ENCODE measurements around the gene CLIC5.

CLIC5 gene

DNA sequence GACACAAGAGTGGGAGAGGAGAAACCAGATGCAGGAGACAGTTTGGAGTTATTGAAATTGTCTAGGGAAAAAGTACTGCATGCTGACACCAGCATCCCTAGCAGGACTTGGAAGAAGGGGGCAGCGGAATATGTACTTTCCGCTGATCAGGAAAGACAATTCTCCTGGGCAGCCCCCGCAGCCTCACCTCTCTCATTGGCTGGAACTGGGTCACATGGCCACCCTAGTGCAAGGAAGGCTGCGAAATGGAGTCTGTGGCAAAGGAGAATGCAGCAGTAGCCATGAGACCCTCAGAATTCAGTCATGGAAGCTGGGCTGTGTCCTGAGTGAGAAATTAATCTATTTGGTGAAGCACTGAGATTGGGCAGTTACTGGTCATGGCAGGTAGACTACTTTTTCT lies 131.3 kb downstream of the CLIC5 start:
- H3K4me1 ChIP-seq (ENCODE audit: insufficient read depth, low read length) = no peaks in the 10 kb centered on the region
- no peaks in the 10 kb centered on the region for H3K36me3 ChIP-seq (ENCODE audit: insufficient read depth, low read length)
- H3K27ac ChIP-seq (ENCODE audit: low read depth, low read length) = no peak overlapping the region
- WGBS = 84% methylated on average over 4 of the region's 4 CpGs
- H3K9me3 ChIP-seq (ENCODE audit: insufficient read depth, low read depth, low read length) = no peaks in the 10 kb centered on the region
- no peaks in the 10 kb centered on the region for H3K27me3 ChIP-seq (ENCODE audit: insufficient read depth, low read length)
- no peak overlapping the region for H3K9ac ChIP-seq (ENCODE audit: low read depth, low read length)
- no peak overlapping the region for H3K4me3 ChIP-seq (ENCODE audit: low read length)

DNA sequence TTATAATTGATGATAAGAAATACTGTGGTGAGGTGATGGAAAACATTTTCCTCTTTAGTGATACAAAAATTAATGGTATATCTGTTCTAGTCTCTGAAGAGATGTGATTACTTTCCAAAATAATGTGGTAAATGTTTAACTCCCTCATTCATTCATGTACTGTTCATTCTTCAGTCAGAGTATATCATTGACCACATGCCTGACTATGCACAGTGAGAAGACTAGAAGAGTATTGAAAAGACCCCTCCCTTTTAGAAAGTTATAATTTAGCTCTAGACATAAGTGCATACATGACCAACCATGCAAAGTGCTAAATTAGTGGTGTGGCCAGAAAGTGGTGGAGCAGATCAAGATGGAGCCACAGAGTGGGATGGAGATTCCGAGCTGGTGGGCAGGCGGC lies 133.0 kb downstream of the CLIC5 start:
- Histone ChIP-seq H3K4me3 (ENCODE audit: low read length) (no peak overlapping the region), H3K9ac (ENCODE audit: low read depth, low read length) (no peak overlapping the region), H3K4me1 (ENCODE audit: insufficient read depth, low read length) (no peaks in the 10 kb centered on the region), H3K27ac (ENCODE audit: low read depth, low read length) (no peak overlapping the region), H3K27me3 (ENCODE audit: insufficient read depth, low read length) (no peaks in the 10 kb centered on the region), H3K9me3 (ENCODE audit: insufficient read depth, low read depth, low read length) (no peaks in the 10 kb centered on the region), H3K36me3 (ENCODE audit: insufficient read depth, low read length) (no peaks in the 10 kb centered on the region)
- 100% methylated on average over 2 of the region's 2 CpGs for WGBS

DNA sequence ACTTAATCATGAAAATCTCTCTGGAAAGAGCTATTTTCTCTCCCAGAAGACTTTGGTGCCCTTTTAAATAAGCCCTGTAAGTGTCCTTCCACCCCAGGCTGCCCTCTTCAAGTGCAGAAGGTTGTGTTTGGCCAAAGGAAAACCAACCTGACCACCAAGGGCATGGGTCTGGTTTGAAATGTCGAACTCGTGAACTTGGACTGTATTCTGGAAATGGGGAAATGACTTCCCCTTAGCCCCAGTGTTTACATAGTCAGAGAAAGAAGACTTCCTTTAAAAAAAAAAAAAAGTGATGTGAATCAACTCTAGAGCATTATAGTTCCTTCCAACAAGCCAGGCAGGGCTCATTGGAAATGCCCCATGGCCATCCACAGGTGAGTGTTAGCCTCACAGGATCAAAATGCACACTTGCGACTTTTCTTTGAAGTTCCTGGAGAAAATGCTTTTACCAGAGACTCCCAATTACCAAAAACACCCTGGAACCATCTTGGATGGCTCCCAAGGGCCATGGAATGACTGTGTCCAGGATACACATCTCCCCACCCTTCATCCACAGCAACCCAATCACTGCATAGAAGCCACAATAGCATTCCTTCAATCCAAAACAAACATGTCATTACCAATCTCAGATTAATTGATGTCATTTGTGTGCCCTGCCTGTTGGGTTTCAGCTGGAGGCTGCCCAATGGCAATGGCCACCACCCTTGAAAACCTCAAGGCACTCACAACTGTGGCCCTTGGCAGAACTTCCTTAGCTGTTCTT lies 133.8 kb downstream of the CLIC5 start:
- Histone ChIP-seq H3K4me1 (ENCODE audit: insufficient read depth, low read length) (no peaks in the 10 kb centered on the region), H3K27me3 (ENCODE audit: insufficient read depth, low read length) (no peaks in the 10 kb centered on the region), H3K4me3 (ENCODE audit: low read length) (no peak overlapping the region), H3K9me3 (ENCODE audit: insufficient read depth, low read depth, low read length) (no peaks in the 10 kb centered on the region), H3K9ac (ENCODE audit: low read depth, low read length) (no peak overlapping the region), H3K36me3 (ENCODE audit: insufficient read depth, low read length) (no peaks in the 10 kb centered on the region), H3K27ac (ENCODE audit: low read depth, low read length) (no peak overlapping the region)
- WGBS = 98% methylated on average over 1 of the region's 3 CpGs

DNA sequence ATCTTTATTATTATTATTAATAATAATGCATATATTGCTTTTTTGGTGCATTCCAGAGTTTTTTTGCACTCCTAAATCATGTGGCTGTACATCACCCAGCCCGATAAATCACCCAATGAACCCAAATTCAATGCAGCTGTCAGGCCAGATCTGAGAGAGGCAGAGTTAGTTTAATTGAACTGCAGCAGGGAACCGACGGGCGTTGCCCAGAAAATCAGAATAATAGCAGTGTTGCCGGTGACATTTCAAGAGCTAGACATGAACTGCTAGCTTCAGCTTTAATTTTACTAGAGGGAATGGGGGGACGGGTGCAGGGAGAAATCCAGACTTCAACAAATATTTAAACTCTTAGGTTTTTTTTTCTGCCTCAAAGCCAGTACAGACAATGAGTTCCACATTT lies 135.0 kb downstream of the CLIC5 start:
- Histone ChIP-seq H3K4me3 (ENCODE audit: low read length) (no peak overlapping the region), H3K9me3 (ENCODE audit: insufficient read depth, low read depth, low read length) (no peaks in the 10 kb centered on the region), H3K36me3 (ENCODE audit: insufficient read depth, low read length) (no peaks in the 10 kb centered on the region), H3K27ac (ENCODE audit: low read depth, low read length) (no peak overlapping the region), H3K27me3 (ENCODE audit: insufficient read depth, low read length) (no peaks in the 10 kb centered on the region), H3K9ac (ENCODE audit: low read depth, low read length) (no peak overlapping the region), H3K4me1 (ENCODE audit: insufficient read depth, low read length) (no peaks in the 10 kb centered on the region)
- WGBS = 92% methylated on average over 6 of the region's 6 CpGs

DNA sequence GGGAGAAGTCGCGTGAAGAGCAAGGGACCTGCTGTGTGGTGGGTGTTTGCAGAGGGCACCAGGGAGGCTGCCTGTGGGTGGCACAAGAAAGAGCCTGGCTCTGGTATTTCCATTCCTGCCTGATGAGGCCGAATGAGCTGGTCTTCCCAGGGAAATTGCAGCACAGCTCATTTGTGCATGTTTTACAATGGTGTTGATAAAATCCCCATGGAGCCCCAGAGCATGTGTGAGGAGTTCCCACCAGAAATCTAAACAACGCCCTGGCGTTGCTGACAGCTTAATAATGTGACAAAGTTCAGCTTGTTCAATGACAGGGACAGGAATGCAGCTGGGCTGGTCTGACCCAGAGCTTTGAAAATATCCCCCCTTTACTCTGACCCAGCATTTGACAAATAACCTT lies 135.5 kb downstream of the CLIC5 start:
- Histone ChIP-seq H3K27ac (ENCODE audit: low read depth, low read length) (no peak overlapping the region), H3K4me1 (ENCODE audit: insufficient read depth, low read length) (no peaks in the 10 kb centered on the region), H3K9ac (ENCODE audit: low read depth, low read length) (no peak overlapping the region), H3K4me3 (ENCODE audit: low read length) (no peak overlapping the region), H3K27me3 (ENCODE audit: insufficient read depth, low read length) (no peaks in the 10 kb centered on the region), H3K9me3 (ENCODE audit: insufficient read depth, low read depth, low read length) (no peaks in the 10 kb centered on the region), H3K36me3 (ENCODE audit: insufficient read depth, low read length) (no peaks in the 10 kb centered on the region)
- WGBS = 81% methylated on average over 5 of the region's 5 CpGs

DNA sequence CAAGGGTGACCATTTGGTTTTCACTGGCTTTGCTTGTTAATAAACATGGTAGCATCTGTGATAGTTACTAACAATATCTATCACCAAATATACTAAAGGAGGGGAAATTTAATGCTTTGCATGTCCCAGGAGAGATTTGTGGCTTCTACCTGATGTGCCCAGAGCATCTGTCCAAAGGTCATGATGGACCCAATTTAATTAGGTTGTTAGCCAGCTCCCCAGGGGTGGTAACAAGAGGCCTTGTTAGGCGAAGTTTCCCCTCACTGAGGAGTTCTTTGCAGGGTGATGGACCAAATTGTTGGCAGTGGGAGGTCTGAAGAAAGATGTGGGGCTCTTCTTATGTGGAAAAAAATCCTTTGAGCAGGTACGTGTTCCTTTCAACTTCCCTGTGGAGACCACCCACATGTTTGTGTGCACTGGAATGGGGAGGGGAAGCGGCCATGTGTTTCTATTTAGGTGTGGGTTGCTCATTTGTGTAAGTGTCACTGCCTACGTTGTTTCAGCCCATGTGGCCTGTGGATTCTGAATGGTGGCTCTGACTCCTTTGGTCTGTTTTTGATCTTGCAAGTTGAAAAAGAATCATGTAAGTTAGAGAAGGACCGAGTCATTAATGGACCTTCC lies 137.6 kb downstream of the CLIC5 start:
- Histone ChIP-seq H3K36me3 (ENCODE audit: insufficient read depth, low read length) (no peaks in the 10 kb centered on the region), H3K27ac (ENCODE audit: low read depth, low read length) (no peak overlapping the region), H3K4me1 (ENCODE audit: insufficient read depth, low read length) (no peaks in the 10 kb centered on the region), H3K27me3 (ENCODE audit: insufficient read depth, low read length) (no peaks in the 10 kb centered on the region), H3K9me3 (ENCODE audit: insufficient read depth, low read depth, low read length) (no peaks in the 10 kb centered on the region), H3K4me3 (ENCODE audit: low read length) (no peak overlapping the region), H3K9ac (ENCODE audit: low read depth, low read length) (no peak overlapping the region)
- 91% methylated on average over 5 of the region's 5 CpGs for whole genome bisulfite sequencing

DNA sequence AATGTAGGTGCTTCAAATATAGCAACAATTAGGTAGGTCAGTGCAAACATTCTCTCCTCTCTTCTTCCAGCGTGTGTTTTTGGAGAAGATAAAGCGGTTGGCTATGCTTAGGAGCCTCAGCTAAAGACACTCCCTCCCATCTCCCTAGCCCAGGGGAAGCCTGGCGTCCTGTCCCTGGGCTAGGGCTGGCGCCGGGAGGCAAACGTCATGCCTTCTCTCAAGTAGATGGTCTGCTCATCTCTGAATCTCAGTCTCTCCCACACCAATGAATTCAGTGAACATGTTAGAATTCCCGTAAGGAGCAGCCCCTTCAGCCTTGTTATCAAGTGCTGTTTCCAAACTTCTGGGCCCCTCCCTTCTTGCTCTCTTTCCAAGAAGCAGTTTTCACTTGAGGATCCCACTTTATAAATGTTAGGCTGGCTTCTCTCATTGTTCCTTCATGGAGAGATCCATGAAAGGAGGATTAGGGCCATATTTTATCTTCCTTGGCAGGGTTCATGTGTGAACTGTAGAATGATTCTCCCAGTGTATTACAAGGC lies 142.8 kb downstream of the CLIC5 start:
- Histone ChIP-seq H3K4me3 (ENCODE audit: low read length) (no peak overlapping the region), H3K36me3 (ENCODE audit: insufficient read depth, low read length) (no peaks in the 10 kb centered on the region), H3K27ac (ENCODE audit: low read depth, low read length) (no peak overlapping the region), H3K9ac (ENCODE audit: low read depth, low read length) (no peak overlapping the region), H3K4me1 (ENCODE audit: insufficient read depth, low read length) (no peaks in the 10 kb centered on the region), H3K9me3 (ENCODE audit: insufficient read depth, low read depth, low read length) (no peaks in the 10 kb centered on the region), H3K27me3 (ENCODE audit: insufficient read depth, low read length) (no peaks in the 10 kb centered on the region)
- WGBS = 94% methylated on average over 7 of the region's 7 CpGs

DNA sequence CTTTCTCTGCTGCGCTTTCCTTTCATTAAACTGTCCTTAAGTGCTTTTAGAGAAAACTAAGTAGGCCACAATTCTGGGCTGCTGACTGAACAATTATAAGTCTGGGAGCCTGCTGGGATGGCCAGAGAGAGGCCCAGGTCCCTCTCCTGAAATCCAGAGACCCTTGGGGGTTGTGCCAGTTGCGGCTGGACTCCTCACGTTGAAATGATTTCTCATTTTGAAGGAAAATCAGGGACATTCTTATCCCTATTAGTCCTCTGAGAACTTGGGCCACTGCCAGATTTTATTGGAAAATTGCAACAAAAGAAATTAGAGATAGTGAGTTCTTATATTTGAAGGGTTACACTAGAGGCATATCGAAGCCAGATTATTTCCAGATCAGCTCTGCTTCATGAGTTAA lies 145.1 kb downstream of the CLIC5 start:
- Histone ChIP-seq H3K27me3 (ENCODE audit: insufficient read depth, low read length) (no peaks in the 10 kb centered on the region), H3K4me3 (ENCODE audit: low read length) (no peak overlapping the region), H3K9ac (ENCODE audit: low read depth, low read length) (no peak overlapping the region), H3K9me3 (ENCODE audit: insufficient read depth, low read depth, low read length) (no peaks in the 10 kb centered on the region), H3K36me3 (ENCODE audit: insufficient read depth, low read length) (no peaks in the 10 kb centered on the region), H3K4me1 (ENCODE audit: insufficient read depth, low read length) (no peaks in the 10 kb centered on the region), H3K27ac (ENCODE audit: low read depth, low read length) (no peak overlapping the region)
- 92% methylated on average over 4 of the region's 4 CpGs for WGBS

DNA sequence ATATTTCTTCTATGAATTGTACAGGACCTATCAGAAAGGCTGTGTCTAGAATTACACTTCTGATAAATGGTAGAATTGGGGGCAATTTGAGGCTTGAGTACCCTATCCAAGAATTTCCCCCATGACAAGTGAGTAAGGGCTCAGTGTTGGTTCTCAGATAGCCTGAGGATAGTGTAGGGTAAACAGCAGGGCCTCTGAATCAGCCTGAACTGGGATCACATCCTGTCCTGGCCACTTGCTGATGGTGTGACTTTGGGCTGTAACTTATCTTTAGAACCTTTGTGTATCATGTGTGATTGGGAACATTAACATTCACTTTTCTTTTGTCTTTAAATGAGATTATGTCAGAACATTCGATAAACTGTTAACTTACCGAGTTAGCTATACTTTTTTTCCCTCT lies 151.0 kb downstream of the CLIC5 start:
- WGBS = 97% methylated on average over 2 of the region's 2 CpGs
- no peak overlapping the region for H3K9ac ChIP-seq (ENCODE audit: low read depth, low read length)
- H3K36me3 ChIP-seq (ENCODE audit: insufficient read depth, low read length) = no peaks in the 10 kb centered on the region
- no peaks in the 10 kb centered on the region for H3K9me3 ChIP-seq (ENCODE audit: insufficient read depth, low read depth, low read length)
- no peak overlapping the region for H3K4me3 ChIP-seq (ENCODE audit: low read length)
- H3K27me3 ChIP-seq (ENCODE audit: insufficient read depth, low read length) = no peaks in the 10 kb centered on the region
- no peaks in the 10 kb centered on the region for H3K4me1 ChIP-seq (ENCODE audit: insufficient read depth, low read length)
- H3K27ac ChIP-seq (ENCODE audit: low read depth, low read length) = no peak overlapping the region

DNA sequence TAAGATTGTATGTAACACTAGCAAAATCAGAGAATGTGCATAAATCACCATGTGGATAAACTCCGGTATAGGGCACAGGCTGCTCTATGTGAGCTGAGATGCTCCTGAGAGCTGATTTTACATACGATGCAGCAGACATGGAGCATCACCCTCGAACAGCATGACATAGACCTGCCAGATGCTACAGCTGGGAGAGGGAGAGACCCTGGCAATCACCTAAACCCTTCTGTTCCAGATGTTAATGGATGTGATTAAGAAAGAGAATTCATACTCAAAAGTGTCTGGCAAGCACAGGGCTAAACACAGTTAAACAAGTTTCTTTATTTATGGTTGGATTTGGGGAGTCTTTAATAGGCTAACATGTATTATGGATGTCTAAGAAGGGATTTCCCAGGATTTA lies 157.0 kb downstream of the CLIC5 start:
- no peak overlapping the region for H3K9ac ChIP-seq (ENCODE audit: low read depth, low read length)
- H3K4me1 ChIP-seq (ENCODE audit: insufficient read depth, low read length) = peaks cover 3% of the 10 kb centered on the region; the same call in 1 of the 2 replicates
- no peaks in the 10 kb centered on the region for H3K36me3 ChIP-seq (ENCODE audit: insufficient read depth, low read length)
- 94% methylated on average over 3 of the region's 3 CpGs for WGBS
- no peak overlapping the region for H3K27ac ChIP-seq (ENCODE audit: low read depth, low read length)
- H3K9me3 ChIP-seq (ENCODE audit: insufficient read depth, low read depth, low read length) = no peaks in the 10 kb centered on the region
- H3K4me3 ChIP-seq (ENCODE audit: low read length) = no peak overlapping the region
- no peaks in the 10 kb centered on the region for H3K27me3 ChIP-seq (ENCODE audit: insufficient read depth, low read length)

DNA sequence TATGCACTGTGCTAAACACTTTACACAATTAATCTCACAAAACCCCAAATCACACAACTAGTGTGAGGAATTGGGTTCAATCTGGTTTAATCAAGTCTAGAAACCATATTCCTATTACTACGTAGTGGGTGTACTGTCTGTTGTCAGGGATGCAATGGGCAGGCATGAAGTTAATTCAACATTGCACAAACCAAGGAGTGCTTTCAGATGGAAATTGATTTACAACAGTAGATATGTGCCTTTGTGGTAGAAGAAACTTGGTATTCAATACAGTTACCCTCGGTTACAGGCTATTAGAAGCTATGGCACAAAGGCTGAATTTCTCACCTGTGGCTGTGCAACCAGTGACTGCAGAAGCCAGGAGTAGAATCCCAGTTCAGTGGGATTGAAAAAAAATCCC lies 157.8 kb downstream of the CLIC5 start:
- Histone ChIP-seq H3K27ac (ENCODE audit: low read depth, low read length) (no peak overlapping the region), H3K4me3 (ENCODE audit: low read length) (no peak overlapping the region), H3K27me3 (ENCODE audit: insufficient read depth, low read length) (no peaks in the 10 kb centered on the region), H3K9me3 (ENCODE audit: insufficient read depth, low read depth, low read length) (no peaks in the 10 kb centered on the region), H3K4me1 (ENCODE audit: insufficient read depth, low read length) (peaks cover 3% of the 10 kb centered on the region; the same call in 1 of the 2 replicates), H3K9ac (ENCODE audit: low read depth, low read length) (no peak overlapping the region), H3K36me3 (ENCODE audit: insufficient read depth, low read length) (no peaks in the 10 kb centered on the region)
- WGBS = 88% methylated on average over 2 of the region's 2 CpGs
